Measurements from ENCODE around the gene SYNE1. TPM values are rescaled to one million over a fixed set of nuclear protein-coding genes. Genes with fewer than 3 reads are reported as not detected.

Gene SYNE1
- total RNA-seq, 3 donors from 2014 or later (not counting 1 experiment from before 2014, with no cell fraction given) = 489 to 570 (median 498) TPM

DNA sequence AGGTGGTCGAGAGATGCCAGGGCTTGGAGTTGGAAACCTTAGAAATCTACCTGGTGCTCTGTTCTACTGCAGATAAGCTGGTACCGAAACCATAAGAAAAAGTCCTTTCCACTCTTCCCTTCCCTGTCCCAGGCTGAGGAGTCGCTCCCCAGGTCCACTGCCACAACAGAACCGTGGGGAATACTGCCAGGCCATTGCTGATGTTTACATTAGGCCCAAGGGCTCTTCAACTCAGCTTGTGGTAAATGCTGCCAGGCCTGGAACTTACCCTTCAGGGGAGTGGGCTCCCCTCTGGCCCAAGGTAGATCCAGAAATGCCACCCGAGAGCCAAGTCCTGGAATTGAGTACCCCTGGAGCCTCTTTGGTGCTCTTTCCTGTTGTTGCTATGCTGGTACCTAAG, 441.3 kb downstream of the SYNE1 start:
- H3K36me3 Mint-ChIP-seq = peaks cover 25% of the 10 kb centered on the region
- ATAC-seq (no peak), DNase-seq (no peak)
- Histone ChIP-seq H3K9me3 (ENCODE audit: control insufficient read depth, insufficient read depth, low read length) (no peaks in the 10 kb centered on the region), H3K36me3 (ENCODE audit: control insufficient read depth, insufficient read depth, low read length) (peaks cover 36% of the 10 kb centered on the region), H3K27ac (ENCODE audit: low read length) (no peak overlapping the region), H3K4me1 (ENCODE audit: control insufficient read depth, insufficient read depth, low read length) (no peaks in the 10 kb centered on the region), H3K27me3 (ENCODE audit: control insufficient read depth, insufficient read depth, low read length) (no peaks in the 10 kb centered on the region), H3K4me3 (ENCODE audit: low read length) (no peak overlapping the region)
- H3K4me3 Mint-ChIP-seq = no peak overlapping the region
- H3K4me1 Mint-ChIP-seq = peaks cover 11 to 14% of the 10 kb centered on the region in 2 donors
- 77% methylated on average over 5 of the region's 5 CpGs for WGBS (ENCODE audit: insufficient coverage)
- no peaks in the 10 kb centered on the region for H3K27me3 Mint-ChIP-seq (ENCODE audit: low read depth in 2 of 2)
- TF ChIP-seq, protein P1, sequence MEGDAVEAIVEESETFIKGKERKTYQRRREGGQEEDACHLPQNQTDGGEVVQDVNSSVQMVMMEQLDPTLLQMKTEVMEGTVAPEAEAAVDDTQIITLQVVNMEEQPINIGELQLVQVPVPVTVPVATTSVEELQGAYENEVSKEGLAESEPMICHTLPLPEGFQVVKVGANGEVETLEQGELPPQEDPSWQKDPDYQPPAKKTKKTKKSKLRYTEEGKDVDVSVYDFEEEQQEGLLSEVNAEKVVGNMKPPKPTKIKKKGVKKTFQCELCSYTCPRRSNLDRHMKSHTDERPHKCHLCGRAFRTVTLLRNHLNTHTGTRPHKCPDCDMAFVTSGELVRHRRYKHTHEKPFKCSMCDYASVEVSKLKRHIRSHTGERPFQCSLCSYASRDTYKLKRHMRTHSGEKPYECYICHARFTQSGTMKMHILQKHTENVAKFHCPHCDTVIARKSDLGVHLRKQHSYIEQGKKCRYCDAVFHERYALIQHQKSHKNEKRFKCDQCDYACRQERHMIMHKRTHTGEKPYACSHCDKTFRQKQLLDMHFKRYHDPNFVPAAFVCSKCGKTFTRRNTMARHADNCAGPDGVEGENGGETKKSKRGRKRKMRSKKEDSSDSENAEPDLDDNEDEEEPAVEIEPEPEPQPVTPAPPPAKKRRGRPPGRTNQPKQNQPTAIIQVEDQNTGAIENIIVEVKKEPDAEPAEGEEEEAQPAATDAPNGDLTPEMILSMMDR (IDR thresholded peaks at IDR 0.05) = no peak
- no peak overlapping the region for H3K27ac Mint-ChIP-seq
- H3K9me3 Mint-ChIP-seq = peaks cover 0 to 6% of the 10 kb centered on the region in 2 donors
- intact Hi-C loops (cut with micrococcal nuclease) = no loop called here

DNA sequence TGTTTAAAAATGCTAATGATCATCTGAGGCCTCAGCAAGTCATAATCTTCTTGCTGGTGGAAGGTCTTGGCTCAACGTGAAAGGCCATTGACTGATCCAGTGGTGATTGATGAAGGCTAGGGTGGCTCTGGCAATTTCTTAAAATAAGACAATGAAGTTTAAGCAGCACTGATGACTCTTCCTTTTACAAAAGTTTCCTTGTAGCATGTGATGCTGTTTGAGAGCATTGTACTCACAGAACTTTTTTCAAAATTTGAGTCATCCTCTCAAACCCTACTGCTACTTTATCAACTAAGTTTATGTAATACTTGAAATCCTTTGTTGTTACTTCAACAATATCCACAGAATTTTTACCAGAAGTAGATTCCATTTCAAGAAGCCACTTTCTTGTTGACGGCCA, 447.4 kb downstream of the SYNE1 start:
- peaks cover 22 to 45% of the 10 kb centered on the region in 2 donors for H3K4me1 Mint-ChIP-seq
- 93% methylated on average over 2 of the region's 2 CpGs for WGBS (ENCODE audit: insufficient coverage)
- Histone ChIP-seq H3K27ac (ENCODE audit: low read length) (no peak overlapping the region), H3K36me3 (ENCODE audit: control insufficient read depth, insufficient read depth, low read length) (peaks cover 8% of the 10 kb centered on the region), H3K27me3 (ENCODE audit: control insufficient read depth, insufficient read depth, low read length) (no peaks in the 10 kb centered on the region), H3K9me3 (ENCODE audit: control insufficient read depth, insufficient read depth, low read length) (no peaks in the 10 kb centered on the region), H3K4me3 (ENCODE audit: low read length) (no peak overlapping the region), H3K4me1 (ENCODE audit: control insufficient read depth, insufficient read depth, low read length) (peaks cover 6% of the 10 kb centered on the region)
- no peak for ATAC-seq
- intact Hi-C loops (cut with micrococcal nuclease) = loop anchor here (5.0 kb wide), 1 partner anchor 113 kb away; no protein-coding TSS in a partner anchor
- peaks cover 0 to 6% of the 10 kb centered on the region in 2 donors for H3K9me3 Mint-ChIP-seq
- H3K27ac Mint-ChIP-seq = peak overlapping the region; percentile 62 to 69
- peaks cover 12% of the 10 kb centered on the region for H3K36me3 Mint-ChIP-seq
- H3K27me3 Mint-ChIP-seq (ENCODE audit: low read depth in 2 of 2) = no peaks in the 10 kb centered on the region
- TF ChIP-seq, protein P1 (IDR thresholded peaks at IDR 0.05) = no peak
- DNase-seq = no peak
- H3K4me3 Mint-ChIP-seq = no peak overlapping the region

DNA sequence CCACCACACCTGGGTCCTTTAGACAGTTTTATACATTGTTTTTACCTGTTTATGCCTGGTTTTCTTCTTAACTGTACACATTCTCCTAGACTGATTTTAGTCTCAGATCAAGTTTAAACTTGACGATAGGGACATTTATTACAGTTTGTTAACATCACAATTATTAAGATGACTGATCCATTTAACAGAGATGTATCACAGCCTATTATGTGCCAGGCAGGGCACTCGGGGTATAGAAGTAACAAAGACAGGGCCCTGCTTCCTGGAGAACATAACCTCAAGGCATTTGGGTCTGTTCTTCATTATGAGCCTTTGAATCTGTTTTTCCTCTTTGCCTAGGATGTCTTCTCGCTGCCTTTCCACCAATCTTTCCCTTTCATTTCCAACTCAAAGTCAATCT, 449.2 kb downstream of the SYNE1 start:
- H3K36me3 ChIP-seq (ENCODE audit: control insufficient read depth, insufficient read depth, low read length) = peaks cover 8% of the 10 kb centered on the region
- Mint-ChIP-seq H3K27me3 (ENCODE audit: low read depth in 2 of 2) (no peaks in the 10 kb centered on the region), H3K4me3 (no peak overlapping the region), H3K9me3 (peaks cover 0 to 1% of the 10 kb centered on the region in 2 donors), H3K27ac (peak overlapping the region; percentile 96 to 97), H3K4me1 (peaks cover 34 to 57% of the 10 kb centered on the region in 2 donors), H3K36me3 (peaks cover 12% of the 10 kb centered on the region)
- intact Hi-C loops (cut with micrococcal nuclease) = loop anchor here (5.0 kb wide), 1 partner anchor 114 kb away; no protein-coding TSS in a partner anchor
- H3K4me3 ChIP-seq (ENCODE audit: low read length) = no peak overlapping the region
- TF ChIP-seq, protein P1 (IDR thresholded peaks at IDR 0.05) = no peak
- H3K27ac ChIP-seq (ENCODE audit: low read length) = no peak overlapping the region
- ATAC-seq = no peak
- no peak for DNase-seq
- 80% methylated on average over 2 of the region's 3 CpGs for WGBS (ENCODE audit: insufficient coverage)
- H3K4me1 ChIP-seq (ENCODE audit: control insufficient read depth, insufficient read depth, low read length) = peaks cover 18% of the 10 kb centered on the region
- no peaks in the 10 kb centered on the region for H3K27me3 ChIP-seq (ENCODE audit: control insufficient read depth, insufficient read depth, low read length)
- no peaks in the 10 kb centered on the region for H3K9me3 ChIP-seq (ENCODE audit: control insufficient read depth, insufficient read depth, low read length)

DNA sequence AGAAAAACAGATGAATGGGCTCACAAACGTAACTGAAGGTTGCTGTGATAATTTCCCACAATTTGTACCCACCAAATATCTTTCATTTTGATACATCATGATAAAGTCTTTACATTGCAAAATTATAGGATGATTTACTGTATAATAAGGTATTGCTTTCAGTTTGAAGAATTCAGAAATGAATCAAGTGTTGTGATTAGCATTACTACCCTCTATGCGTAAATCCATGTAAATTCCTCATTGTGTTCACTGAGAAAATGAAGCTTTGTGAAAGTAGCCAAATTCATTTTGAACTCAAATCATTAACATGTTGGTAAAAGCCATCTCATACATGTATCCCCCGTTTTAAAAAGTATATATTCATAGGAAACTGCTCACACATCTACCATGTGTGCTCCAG, 450.3 kb downstream of the SYNE1 start:
- Mint-ChIP-seq H3K4me1 (peaks cover 46 to 61% of the 10 kb centered on the region in 2 donors), H3K27ac (peak overlapping the region; percentile 96 to 97), H3K36me3 (peaks cover 9% of the 10 kb centered on the region), H3K4me3 (peak overlapping the region; percentile 94), H3K9me3 (no peaks in the 10 kb centered on the region), H3K27me3 (ENCODE audit: low read depth in 2 of 2) (no peaks in the 10 kb centered on the region)
- 74% methylated on average over 3 of the region's 3 CpGs for WGBS (ENCODE audit: insufficient coverage)
- ATAC-seq = no peak
- Histone ChIP-seq H3K4me1 (ENCODE audit: control insufficient read depth, insufficient read depth, low read length) (peaks cover 23% of the 10 kb centered on the region), H3K27ac (ENCODE audit: low read length) (peak overlapping the region; percentile 82), H3K27me3 (ENCODE audit: control insufficient read depth, insufficient read depth, low read length) (no peaks in the 10 kb centered on the region), H3K4me3 (ENCODE audit: low read length) (no peak overlapping the region), H3K36me3 (ENCODE audit: control insufficient read depth, insufficient read depth, low read length) (peaks cover 8% of the 10 kb centered on the region), H3K9me3 (ENCODE audit: control insufficient read depth, insufficient read depth, low read length) (no peaks in the 10 kb centered on the region)
- TF ChIP-seq, protein P1 (IDR thresholded peaks at IDR 0.05) = no peak
- intact Hi-C loops (cut with micrococcal nuclease) = loop anchor here (5.0 kb wide), 1 partner anchor 115 kb away; no protein-coding TSS in a partner anchor
- DNase-seq = no peak

Measured in natural killer cell (primary cell).